OCI-LY7 (cell line): ENCODE measurements around the gene NCK2.

ENCODE experiments used
- EZH2phosphoT487 ChIP-seq: fragments of 200-600 bp; sonication (generic); IDR thresholded peaks from 2 replicates; pipeline ENCODE4 v1.6.1; 2018; ENCODE audit warnings: low read depth, borderline replicate concordance, mild to moderate bottlenecking, mixed run types, antibody characterized with exemption, low read length, moderate library complexity, mixed read lengths
- TF ChIP-seq, protein P1 (sequence below): fragments of 200-600 bp; sonication (generic); conservative IDR thresholded peaks from 2 replicates; pipeline ENCODE4 v1.5.1; 2014; ENCODE audit warnings: mild to moderate bottlenecking, antibody characterized with exemption, low read length, moderate library complexity, mixed read lengths

DNA sequence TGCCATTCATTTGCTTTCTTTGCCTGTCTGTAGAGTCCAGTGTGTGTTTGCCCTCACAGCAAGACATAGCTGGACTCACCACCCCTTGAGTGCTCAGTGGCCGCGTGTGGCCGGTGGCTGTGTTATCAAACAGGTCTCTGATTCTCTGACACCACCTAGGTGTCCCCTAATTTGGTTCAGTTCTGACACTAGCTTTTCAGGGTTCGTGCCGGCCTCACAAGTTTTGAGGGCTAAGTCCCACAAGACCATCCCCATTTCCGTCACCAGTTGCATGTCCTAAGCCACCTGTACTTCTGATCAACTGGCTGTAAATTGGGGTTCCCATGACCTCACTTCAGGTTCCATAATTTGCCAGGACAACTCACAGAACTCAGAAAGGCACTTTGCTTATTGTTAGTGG is 23.5 kb downstream of the NCK2 start:
- TF ChIP-seq, protein P1, sequence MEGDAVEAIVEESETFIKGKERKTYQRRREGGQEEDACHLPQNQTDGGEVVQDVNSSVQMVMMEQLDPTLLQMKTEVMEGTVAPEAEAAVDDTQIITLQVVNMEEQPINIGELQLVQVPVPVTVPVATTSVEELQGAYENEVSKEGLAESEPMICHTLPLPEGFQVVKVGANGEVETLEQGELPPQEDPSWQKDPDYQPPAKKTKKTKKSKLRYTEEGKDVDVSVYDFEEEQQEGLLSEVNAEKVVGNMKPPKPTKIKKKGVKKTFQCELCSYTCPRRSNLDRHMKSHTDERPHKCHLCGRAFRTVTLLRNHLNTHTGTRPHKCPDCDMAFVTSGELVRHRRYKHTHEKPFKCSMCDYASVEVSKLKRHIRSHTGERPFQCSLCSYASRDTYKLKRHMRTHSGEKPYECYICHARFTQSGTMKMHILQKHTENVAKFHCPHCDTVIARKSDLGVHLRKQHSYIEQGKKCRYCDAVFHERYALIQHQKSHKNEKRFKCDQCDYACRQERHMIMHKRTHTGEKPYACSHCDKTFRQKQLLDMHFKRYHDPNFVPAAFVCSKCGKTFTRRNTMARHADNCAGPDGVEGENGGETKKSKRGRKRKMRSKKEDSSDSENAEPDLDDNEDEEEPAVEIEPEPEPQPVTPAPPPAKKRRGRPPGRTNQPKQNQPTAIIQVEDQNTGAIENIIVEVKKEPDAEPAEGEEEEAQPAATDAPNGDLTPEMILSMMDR = no peak
- no peak for TF ChIP-seq EZH2phosphoT487
